HG03432 (cell line): ENCODE data around the gene EXO1.
A peak's percentile ranks its signal among the peaks of the same experiment; 100 is the strongest.
"Not testable (repeated sequence)": the region's sequence is repeated elsewhere in the genome, so short reads cannot be mapped to it uniquely, and the experiment has no call there.

Experiments used
- ATAC-seq: cut with Tn5 transposase; IDR thresholded peaks from one replicate; pipeline ENCODE4 v1.9.1; 2021; ENCODE audit warnings: mild to moderate bottlenecking, moderate library complexity; ENCODE audit not compliant: unreplicated experiment

EXO1 gene

DNA sequence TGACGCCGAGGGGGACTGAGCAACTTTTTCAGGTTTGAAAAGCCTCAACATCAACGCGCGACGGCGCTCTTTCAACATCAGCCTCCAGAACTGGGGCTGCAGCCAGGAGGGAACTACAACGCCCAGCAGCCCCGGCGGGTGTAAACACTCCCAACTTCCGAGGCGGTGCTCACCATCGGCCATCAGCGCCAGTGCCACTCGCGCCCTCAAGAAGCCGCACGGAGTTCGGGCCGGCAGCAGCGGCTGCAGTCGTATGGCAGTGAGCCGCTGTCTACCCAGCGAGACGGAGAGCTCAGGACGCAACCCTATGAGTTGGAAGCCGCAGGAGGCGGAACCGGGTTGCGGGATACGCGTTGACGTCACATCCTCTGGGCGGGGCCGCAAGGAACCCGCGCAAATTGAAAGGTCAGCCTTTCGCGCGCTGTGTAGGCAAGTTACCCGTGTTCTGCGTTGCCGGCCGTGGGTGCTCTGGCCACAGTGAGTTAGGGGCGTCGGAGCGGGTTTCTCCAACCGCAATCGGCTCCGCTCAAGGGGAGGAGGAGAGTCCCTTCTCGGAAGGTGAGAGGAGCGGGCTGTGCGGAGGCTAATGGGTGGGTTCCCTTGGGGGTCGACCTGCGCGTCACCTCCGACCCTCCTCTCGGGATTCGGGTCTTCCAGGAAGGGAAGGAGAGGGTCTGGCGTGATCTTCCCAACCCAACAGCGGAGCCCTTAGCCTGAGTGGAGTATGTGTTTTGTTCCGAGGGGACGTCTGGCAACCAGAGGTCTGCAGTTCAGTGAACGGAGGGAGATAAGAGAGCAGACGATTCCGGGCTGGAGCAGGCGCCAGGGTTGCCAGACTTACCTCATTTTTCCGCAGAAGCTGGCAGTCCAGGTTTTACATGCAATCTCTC lies at the start of gene EXO1:
Gene EXO1 (plus strand): TSS at position 409 of the 890 bp plus-strand sequence. CDS start 2,222 bp downstream, outside the sequence.
- ATAC-seq = peak; percentile 96

DNA sequence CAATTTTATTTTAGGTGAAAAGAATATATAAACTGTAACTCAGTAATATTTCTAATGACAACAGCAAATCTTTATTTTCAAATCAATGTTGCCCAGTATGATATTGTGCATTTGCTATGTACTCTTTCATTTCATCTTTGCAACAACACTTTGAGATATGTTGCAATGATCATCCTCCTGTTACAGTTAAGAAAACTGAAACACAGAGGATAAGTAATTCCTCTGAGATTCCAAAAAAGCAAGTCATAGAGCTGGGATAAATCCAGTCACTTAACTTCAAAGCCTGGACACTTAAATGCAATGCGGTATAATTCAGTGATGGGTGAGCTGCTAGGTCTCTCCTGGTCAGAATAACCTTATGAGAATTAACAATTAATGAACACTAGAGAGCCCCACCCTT lies 48.6 kb upstream of the EXO1 start:
- no peak for ATAC-seq

DNA sequence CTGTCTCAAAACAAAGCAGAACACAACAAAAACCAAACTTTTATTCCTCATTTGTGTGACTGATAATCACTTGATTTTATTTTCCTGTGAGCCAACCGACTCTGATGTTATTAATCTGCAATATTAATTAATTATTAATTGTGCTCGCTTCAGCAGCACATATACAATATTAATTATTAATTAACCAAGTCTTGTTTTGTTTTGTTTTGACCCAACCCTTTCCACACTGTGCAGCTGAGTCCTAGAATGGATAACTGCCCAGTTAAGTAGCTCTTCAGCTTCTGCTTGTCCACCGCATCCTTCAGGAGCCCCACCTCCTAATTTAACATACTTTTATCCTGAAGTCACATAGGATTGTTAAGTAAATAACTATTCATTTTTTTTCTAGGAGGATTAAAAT lies 47.4 kb upstream of the EXO1 start:
- ATAC-seq = no peak

DNA sequence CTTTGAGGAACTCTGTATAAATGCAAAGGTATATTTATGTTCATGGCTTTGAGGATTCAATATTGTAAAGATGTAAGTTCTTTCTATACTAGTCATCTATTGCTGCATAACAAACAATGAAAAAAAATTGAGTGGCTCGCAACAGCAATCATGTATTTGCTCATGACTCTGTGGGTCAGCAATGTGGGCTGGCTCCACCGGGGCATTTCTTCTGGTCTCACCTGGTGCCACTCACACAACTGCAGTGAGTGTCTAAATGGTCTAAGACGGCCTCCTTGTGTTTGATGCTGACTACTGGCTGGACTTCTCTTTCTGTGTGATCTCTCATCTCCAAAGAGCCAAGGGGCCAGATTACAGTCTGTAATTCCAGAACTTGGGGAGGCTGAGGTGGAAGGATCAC lies 45.1 kb upstream of the EXO1 start:
- no peak for ATAC-seq

DNA sequence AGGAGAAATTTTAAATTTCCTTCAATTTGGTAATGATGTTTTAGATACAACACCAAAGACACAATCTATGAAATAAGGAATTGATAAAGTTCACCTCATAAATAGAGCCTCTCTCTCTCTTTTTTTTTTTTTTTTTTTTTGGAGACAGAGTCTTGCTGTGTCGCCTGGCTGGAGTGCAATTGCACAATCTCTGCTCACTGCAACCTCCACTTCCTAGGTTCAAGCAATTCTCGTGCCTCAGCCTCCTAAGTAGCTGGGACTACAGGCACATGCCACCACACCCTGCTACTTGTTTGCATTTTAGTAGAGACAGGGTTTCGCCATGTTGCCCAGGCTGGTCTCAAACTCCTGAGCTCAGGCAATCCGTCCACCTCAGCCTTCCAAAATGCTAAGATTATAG lies 43.3 kb upstream of the EXO1 start:
- not testable (repeated sequence) for ATAC-seq

DNA sequence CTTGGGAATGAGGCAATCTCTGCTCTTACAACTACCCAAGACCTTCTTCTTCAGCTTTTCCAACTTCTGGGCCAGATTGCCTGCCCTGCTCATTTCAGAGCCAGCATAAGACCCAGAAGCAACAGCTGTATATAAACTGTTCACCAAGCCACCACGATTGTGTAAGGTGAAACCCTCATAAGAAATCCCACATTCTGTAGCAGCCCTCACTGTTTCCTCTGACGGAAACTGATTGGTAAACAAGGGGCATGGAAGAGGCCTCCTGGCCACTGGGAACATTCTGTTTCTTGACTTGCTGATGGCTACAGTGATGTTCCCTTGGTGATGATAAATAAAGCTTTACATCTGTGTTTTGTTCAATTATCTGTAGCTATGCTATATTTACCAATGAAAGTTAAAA lies 39.7 kb upstream of the EXO1 start:
- ATAC-seq = no peak

DNA sequence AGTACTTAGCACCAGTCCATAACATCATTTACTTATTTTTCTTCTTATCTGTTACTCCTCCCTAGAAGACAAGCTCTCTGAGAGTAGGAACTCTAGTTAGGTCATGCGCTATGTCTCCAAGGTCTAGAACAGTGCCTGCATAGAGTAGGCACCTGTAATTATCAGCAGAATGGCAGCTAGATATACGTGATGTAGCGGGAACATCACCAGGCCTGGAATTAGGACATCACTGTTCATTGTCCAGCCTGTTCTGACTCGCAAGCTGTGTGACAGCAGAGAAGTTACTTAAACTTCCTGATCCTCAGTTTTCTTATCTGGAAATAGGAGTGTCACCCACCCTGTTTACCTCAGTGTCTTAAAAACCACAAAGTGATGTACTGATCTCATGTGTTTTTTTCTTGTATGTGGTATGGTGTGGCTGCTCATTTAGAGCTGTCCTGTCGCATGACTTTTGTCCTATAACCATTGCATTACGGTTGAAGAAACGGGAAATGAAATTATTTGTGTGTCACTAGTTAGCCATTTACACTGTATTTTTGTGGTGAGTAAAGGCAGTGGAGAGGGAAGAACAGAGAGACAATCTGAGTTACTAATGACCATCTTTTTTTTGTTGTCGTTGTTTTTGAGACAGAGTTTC lies 37.1 kb upstream of the EXO1 start:
- no peak for ATAC-seq

DNA sequence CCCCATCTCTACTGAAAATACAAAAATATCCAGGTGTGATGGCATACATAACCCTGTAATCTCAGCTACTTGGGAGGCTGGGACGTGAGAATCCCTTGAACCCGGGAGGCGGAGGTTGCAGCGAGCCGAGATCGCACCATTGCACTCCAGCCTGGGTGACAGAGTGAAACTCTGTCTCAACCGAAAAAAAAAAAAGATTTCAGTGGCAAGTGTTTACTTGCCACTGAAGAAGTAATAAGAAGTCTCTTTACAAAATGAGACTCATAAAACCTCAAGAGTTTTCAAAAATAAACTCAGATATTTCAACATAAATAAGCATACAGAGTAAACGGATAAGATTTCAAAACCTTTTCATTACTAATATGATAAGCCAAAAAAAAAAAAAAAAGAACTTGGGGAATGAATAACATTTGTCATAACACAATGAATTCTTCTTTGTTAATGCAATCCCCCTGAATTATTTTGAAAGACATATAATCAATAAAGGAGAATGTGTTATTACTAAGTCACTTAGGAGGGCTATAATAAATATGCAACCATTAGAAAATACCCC lies 34.2 kb upstream of the EXO1 start:
- no peak for ATAC-seq

DNA sequence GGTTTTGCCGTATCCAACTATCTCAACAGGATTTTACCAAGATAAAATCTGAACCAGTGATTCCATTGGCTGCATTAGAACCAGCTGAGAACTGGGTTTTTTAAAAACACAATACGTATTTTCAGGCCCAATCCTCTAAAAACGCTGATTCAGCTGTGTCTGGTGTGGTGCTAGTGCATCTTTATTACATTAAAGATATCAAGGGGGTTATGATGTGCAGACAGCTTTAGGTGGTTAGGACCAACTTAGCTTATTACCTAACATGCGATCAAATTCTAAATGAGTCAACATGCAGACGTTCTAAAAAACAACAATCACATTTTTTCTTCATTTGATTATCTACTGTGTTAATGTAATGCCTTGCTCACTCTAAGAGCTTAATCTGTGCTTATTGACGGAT lies 32.0 kb upstream of the EXO1 start:
- no peak for ATAC-seq

DNA sequence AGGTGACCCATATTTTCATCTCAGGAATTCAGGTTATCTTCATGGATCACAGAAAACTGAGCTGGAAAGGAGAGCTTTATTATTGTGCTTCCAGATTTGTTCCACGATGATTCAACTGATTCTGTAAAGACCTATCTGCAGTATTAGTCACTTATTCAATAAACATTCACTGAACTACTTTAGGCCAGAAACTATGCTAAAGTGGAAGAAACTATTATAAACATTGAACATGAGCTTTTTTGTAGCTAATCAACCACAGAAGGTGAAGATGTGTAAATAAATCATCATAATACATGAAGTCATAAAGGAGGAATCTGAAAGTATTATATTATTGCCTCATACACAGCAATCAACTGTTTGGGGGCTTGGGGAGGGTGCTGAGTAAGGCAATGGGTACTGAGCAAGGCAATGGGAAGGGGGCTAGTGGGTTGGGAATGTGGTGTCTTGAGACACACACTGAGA lies 30.6 kb upstream of the EXO1 start:
- no peak for ATAC-seq

DNA sequence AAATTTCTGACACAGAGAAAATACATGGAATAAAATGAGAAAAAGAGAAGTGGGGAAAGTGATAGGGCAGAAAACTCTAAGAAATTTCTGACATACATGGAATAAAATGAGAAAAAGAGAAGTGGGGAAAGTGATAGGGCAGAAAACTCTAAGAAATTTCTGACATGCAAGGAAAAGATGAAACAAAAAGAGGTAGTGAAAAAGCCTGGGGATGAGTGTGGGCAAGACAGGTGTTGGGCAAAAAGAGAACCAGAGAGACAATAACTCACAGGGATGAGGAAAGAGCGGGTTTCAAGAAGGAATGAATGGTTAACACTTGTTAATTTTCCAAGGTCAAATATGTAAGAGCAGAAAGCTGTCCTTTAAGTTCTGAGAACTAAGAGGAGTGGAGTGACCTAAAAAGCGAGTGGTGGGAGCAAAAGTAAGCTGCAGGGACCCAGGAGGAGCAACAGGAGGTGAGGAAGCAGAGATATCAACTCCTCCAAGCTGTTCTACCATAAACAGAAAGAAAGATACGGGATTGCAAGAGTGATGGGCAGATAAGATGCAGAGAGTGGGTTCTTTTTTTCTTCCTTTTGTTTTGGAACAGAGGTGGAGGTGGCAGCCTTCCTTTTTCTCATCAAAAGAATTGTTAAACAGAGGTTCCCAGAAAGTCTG lies 29.9 kb upstream of the EXO1 start:
- peak; percentile 67 for ATAC-seq

DNA sequence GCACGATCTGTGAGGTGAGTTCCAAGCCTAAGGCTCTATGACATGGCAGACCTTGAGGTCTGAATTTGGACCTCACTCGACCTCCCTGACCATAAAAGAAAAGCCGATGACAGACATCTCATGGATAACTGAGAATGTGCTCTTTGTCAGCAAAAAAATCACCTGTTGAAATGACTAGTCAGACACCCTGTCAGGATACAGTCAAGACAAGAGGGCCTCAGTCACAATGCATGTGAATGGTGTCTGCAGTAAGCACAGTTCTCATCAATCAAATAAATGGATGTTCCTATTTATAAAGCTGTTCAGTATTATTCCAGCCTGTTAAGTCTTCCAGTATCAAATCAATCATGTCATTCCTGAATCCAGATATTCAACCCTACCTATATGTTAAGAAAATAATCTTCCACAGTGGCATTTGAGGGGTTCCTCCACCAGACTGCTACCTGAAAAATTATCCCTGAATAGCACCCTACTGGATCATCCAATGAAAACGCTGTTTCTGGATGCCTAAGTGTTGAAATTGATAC lies 28.6 kb upstream of the EXO1 start:
- no peak for ATAC-seq

DNA sequence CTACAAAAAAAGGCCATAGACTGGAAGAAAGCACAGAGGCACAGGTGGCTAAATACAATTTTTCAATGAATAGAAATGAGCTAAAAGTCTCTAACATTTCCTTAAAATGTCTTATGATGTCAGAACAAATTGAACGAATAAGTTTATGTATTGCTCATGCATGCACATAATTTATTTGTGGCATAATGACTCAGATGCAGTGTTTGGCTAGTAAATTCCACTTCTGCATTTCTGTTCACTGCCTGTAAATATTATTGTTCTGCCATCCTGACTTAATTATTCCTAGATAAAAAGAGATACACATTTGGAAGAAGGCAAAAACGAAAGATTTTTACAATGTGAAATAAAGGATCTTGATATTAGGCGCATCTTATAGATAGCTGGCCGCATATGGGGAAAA lies 26.6 kb upstream of the EXO1 start:
- ATAC-seq = no peak

DNA sequence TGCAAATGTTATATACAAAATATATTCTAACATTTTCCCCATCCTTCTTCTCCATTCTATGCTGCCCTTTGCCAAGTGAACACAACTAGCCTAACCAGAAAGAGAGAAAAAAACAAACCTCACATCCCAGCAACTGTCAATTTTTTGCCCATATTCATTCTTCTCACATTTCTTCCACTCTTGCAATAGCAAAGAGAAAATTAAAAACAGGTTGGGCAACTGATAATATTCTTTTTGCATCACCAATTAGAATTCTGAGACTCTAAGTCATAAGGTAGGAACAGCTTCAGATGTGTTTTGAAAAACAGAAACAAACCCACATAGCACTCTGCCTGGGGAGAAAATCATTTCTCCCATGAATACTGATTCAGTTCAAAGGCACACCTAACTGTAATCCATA lies 25.2 kb upstream of the EXO1 start:
- ATAC-seq = no peak

DNA sequence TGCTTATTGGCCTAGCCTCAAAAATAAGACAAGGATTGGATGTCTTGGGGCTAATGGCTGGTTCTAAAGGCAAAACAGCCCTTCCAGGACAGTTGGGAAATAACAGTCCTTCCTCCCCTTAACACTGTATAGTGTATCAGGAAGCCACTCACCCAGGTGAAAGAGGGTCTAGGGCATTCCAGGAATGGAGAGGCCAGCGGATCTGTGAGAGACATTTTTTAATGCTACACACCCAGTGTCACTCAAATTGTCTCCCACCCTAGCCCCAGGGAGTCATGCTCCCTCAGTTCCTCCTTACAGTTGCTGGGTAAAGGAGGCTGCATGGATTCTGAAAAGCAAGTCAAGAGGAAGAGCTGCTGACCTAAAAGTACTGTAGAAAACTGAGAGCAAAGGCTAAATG lies 24.1 kb upstream of the EXO1 start:
- no peak for ATAC-seq

DNA sequence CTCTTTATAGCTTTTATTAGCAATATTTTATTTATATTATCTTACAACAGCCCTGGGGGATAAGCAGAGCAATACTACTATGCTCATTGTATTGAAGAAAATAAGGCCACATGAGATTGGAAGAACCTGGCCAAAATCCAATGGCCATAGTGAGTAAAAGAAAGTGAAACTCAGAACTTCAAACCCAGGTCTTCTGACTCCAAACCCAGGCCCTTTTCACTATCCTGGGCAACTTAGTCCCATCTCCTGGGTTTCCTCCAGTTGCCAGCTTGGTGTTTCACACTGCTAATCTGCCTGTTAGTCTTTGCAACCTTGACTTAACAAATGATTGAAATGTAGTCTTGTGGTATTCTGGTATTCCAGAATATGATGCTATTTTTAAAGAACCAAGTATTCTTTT lies 22.4 kb upstream of the EXO1 start:
- ATAC-seq = no peak

DNA sequence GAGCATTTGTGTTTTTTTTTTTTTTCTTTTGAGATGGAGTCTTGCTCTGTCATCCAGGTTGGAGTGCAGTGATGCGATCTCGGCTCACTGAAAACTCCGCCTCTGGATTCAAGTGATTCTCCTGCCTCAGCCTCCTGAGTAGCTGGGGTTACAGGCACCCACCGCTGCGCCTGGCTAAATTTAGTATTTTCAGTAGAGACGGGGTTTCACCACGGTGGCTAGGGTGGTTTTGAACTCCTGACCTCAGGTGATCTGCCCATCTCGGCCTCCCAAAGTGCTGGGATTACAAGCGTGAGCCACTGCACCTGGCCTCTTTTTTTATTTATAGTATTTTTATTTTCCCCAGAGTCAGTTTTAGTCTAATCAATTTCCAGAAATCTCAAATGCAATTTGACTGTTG lies 21.4 kb upstream of the EXO1 start:
- not testable (repeated sequence) for ATAC-seq

DNA sequence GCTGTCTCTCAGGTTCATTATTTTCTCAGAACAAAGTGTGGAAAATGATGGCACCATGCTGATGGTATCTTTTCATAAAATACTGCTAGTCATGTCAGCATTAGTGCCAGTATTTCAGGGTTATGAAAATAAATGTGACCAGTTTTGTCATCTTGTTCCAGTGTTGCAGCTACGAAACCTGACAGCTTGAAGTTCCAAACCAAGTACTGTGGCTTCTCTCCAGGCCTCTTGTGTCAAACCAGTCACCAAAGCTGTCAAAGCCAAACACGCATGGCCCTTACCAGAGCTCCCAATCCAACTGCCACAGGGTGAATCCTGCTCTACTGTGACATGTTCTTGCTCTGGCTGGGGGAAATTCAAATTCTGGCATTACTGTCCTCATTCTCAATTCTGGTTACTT lies 20.7 kb upstream of the EXO1 start:
- ATAC-seq = no peak

DNA sequence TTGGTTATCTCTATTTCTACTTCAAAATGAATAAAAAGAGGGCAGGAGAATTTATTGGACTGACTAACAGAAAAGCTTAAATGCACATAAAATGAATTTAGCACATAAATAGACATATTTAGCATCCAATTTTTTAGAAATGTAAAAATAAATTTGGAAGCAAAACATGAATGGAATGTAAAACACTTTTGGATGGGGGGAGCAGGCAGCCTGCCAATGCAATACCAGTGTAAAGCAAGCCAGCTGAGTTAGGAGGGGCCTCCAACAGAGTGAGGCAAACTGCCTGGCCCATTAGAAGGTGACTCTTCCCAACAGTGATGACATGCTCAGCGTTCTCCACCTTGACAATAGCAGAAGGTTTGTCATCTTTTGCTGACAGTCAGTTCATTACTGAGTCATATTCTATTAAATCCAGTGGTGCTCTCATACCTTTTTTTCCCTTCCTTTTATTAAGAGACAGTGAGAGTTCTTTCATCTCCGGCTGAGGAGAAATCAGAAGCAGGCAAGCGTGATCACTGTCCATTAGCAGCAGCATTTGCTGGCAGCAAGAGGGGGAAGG lies 19.5 kb upstream of the EXO1 start:
- no peak for ATAC-seq

DNA sequence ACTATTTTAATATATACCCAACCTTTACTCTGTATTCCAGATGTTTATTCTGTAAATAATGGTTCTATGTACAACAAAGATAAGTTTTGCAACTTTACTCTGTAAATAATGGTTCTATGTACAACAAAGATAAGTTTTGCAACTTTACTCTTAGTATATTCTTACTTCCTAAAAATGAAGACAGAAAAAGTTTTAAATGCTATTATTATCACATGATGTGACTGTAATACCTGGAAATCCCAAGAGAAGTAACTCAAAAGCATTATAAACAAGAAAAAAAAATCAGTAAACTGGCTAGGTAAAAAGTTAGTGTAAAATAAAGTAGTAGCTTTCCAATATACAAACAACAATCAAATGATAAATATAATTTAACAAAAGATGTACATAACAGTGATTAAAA lies 18.5 kb upstream of the EXO1 start:
- ATAC-seq = no peak
